Naive B cell (primary cell): ENCODE results near the gene KAZN. TPM values are rescaled to one million over a fixed set of nuclear protein-coding genes. Genes with fewer than 3 reads are reported as not detected.

Source experiments
- ATAC-seq, 2 donors: fragments of 150-1000 bp; cut with Tn5 transposase; 2 replicates each; pipeline ENCODE4 v1.10.0; 2021; ENCODE audit warnings: low read depth in 2 of 2, mild to moderate bottlenecking in 2 of 2, moderate library complexity in 2 of 2
- DNase-seq: peaks from one replicate; pipeline ENCODE4 v3.0.0; 2022
- H3K27ac Mint-ChIP-seq, 6 donors: one replicate each; pipeline ENCODE4 v1.8.0; 2020 to 2022; ENCODE audit warnings: mild to moderate bottlenecking in 6 of 6, mixed read lengths in 6 of 6, moderate library complexity in 5 of 6, inconsistent platforms in 2 of 6
- H3K27me3 Mint-ChIP-seq, 3 donors: one replicate each; pipeline ENCODE4 v1.8.0; 2021 to 2022; ENCODE audit warnings: mixed read lengths in 3 of 3, mild to moderate bottlenecking in 1 of 3
- H3K36me3 Mint-ChIP-seq, 2 donors: one replicate each; pipeline ENCODE4 v1.8.0; 2020 to 2022; ENCODE audit warnings: mixed read lengths in 2 of 2, inconsistent platforms in 1 of 2, mild to moderate bottlenecking in 1 of 2
- H3K4me1 Mint-ChIP-seq, 3 donors: one replicate each; pipeline ENCODE4 v1.8.0; 2020 to 2022; ENCODE audit warnings: mixed read lengths in 3 of 3, inconsistent platforms in 1 of 3, mild to moderate bottlenecking in 1 of 3, moderate library complexity in 1 of 3
- H3K4me3 Mint-ChIP-seq, 8 donors: one replicate each; pipeline ENCODE4 v1.8.0; 2020 to 2022; ENCODE audit warnings: mild to moderate bottlenecking in 8 of 8, mixed read lengths in 8 of 8, moderate library complexity in 8 of 8, inconsistent platforms in 2 of 8
- H3K9me3 Mint-ChIP-seq, 7 donors: one replicate each; pipeline ENCODE4 v1.8.0; 2020 to 2022; ENCODE audit warnings: mixed read lengths in 7 of 7, mild to moderate bottlenecking in 5 of 7, inconsistent platforms in 2 of 7, moderate library complexity in 1 of 7
- polyA plus RNA-seq, 6 donors: library from polyadenylated mRNA; unstranded; fragments of 300-500 nt; fragmentation: Illumina TruSeq; gene quantifications; one replicate each; pipeline ENCODE4 v1.2.3, GENCODE V29; 2021; ENCODE audit warnings: low read depth in 6 of 6

The KAZN gene
- polyA plus RNA-seq, 6 donors from 2014 or later: 0.16 TPM; not detected in 5

DNA sequence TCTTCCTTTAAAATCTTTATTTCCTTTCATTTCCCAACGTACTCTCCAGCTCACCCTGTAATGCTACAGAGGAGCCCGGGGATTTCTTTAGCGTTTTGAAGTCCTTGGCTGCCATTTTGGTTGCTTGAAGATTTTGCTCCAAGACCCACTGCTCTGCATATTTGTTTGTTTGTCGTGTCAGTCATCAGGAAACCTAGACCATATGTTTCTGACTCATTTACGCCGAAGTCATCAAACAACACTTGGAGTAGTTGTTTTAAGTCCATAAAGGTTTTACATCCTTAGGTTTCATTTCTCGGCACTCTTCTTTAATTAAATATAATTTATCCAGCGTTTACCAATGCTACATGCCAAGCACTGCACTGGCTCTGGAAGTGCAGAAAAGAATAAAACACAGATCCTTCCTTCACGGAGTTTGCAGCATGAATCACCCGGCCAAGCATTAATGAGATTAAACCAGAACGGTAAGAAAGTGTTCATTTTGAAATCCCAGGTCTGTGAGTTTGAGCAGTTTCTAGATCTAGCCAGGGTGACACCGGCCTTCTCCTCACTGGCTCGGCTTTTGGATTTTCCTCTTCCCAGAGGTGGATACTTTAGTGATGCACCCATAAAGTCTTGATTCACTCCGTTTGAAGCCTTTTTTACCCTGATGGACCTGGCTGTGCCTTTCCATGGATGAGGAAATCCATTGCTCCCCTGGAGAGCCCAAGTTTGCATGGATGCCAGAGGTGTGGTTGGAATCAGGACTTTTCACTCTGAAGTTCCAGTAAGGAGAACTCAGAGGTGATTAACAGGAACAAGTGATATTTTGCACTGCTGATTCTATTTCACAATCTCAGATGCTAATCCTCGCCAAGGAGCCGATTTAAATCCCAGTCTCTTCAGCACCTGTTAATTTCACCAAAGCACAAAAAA lies 109.3 kb downstream of the KAZN start:
- H3K27me3 Mint-ChIP-seq: no peaks in the 10 kb centered on the region
- H3K4me1 Mint-ChIP-seq: peaks cover 0 to 8% (median 2%) of the 10 kb centered on the region in 3 donors
- no peak for DNase-seq
- ATAC-seq: no peak
- H3K27ac Mint-ChIP-seq: no peak overlapping the region
- no peak overlapping the region for H3K4me3 Mint-ChIP-seq
- H3K36me3 Mint-ChIP-seq: peaks cover 6 to 7% of the 10 kb centered on the region in 2 donors
- H3K9me3 Mint-ChIP-seq: peaks cover 7 to 31% (median 8%) of the 10 kb centered on the region in 7 donors

DNA sequence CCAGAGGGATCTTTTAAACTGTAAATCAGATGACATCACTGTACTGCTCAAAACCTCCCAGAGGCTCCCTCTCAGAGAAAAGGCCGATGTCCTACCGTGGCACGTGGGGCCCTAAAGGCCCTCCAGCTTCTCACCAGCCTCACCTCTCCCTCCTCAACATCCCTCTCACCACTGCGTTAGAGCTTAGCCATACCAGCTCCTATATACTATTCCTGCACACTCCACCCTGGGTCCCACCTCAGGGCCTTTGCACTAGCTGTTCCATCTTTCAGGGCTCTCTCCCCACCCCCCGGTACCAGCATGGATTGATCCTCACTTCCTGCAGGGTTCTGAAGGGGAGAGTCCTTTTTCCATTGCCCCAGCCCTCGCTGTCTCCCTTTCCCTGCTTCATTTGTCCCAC lies 111.8 kb downstream of the KAZN start:
- DNase-seq: no peak
- no peaks in the 10 kb centered on the region for H3K27me3 Mint-ChIP-seq
- ATAC-seq: no peak
- H3K36me3 Mint-ChIP-seq: peaks cover 6 to 7% of the 10 kb centered on the region in 2 donors
- H3K4me1 Mint-ChIP-seq: peaks cover 0 to 8% (median 2%) of the 10 kb centered on the region in 3 donors
- no peak overlapping the region for H3K27ac Mint-ChIP-seq
- H3K4me3 Mint-ChIP-seq: no peak overlapping the region
- peaks cover 4 to 24% (median 7%) of the 10 kb centered on the region in 7 donors for H3K9me3 Mint-ChIP-seq

DNA sequence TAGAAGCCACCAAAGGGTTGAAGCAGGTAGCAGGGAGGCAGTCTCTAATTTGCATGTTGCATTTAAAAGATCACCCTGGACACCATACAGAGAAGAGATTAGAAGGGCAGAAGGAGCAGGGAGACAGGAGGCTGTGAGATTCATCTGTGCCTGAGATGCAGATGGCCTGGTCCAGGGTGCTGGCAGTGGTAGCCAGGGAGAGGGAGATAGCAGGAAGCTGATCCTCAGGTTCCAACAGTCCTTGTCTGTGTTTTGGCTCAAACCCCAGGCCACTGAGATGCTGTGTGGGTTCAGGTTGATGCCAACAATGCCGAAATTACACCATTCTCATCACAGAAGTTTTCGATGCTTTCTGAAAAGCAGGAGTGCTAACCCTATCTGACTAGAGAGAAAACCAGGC lies 113.7 kb downstream of the KAZN start:
- peaks cover 0 to 4% (median 0%) of the 10 kb centered on the region in 3 donors for H3K4me1 Mint-ChIP-seq
- DNase-seq: no peak

DNA sequence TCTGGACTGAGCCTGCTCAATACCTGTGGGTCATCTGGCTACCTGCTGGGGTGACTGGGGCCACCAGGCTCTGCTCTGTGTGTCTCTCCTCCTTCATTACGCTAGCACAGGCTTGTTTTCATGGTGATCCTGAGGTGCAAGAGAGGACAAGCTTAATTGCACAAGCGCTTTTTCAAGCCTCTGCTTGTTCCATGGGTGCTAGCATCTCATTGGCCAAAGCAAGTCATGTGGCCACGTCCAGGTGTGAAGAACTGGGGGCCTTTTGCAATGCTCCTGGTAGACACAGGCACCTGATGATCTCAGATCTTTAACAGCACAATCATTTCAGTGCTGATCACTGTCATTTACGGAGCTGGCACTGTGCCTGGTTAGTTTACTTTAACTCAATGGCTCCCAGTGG lies 114.6 kb downstream of the KAZN start:
- H3K9me3 Mint-ChIP-seq: peaks cover 2 to 16% (median 3%) of the 10 kb centered on the region in 7 donors
- H3K27ac Mint-ChIP-seq: no peak overlapping the region
- DNase-seq (no peak), ATAC-seq (no peak)
- H3K4me3 Mint-ChIP-seq: no peak overlapping the region
- H3K4me1 Mint-ChIP-seq: no peaks in the 10 kb centered on the region
- H3K36me3 Mint-ChIP-seq: peaks cover 0 to 6% of the 10 kb centered on the region in 2 donors
- H3K27me3 Mint-ChIP-seq: no peaks in the 10 kb centered on the region

More for the DNA sequence above, 113.7 kb downstream of the KAZN start:
- H3K4me3 Mint-ChIP-seq: peak overlapping the region in 1 of 8 donors; percentile 54
- H3K36me3 Mint-ChIP-seq: peaks cover 6% of the 10 kb centered on the region in 2 donors
- no peak for ATAC-seq
- H3K9me3 Mint-ChIP-seq: peaks cover 4 to 24% (median 5%) of the 10 kb centered on the region in 7 donors
- no peaks in the 10 kb centered on the region for H3K27me3 Mint-ChIP-seq
- H3K27ac Mint-ChIP-seq: no peak overlapping the region

DNA sequence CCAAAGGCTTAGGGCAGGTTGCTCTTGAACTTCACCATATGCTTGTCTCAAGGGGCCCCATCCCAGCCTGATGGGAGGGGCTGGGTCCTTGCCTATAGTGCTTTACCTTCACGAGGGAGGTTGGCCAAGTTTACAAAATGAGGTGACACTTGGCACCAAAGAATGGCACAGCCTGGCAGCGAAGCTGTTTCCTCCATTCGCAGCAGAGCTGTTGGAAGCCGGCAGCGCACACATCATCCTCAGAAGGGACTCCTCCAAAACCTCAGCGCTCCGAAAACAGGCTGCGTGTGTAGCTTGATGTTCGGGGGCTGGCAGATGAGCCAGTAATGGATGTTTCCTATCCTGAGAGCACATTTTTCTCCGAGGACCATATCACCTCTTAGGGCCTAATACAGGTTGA lies 116.8 kb downstream of the KAZN start:
- Mint-ChIP-seq H3K4me1 (no peaks in the 10 kb centered on the region), H3K27ac (no peak overlapping the region), H3K9me3 (peaks cover 0 to 16% (median 3%) of the 10 kb centered on the region in 7 donors), H3K4me3 (no peak overlapping the region), H3K27me3 (no peaks in the 10 kb centered on the region), H3K36me3 (peaks cover 0 to 7% of the 10 kb centered on the region in 2 donors)
- no peak for ATAC-seq
- DNase-seq: no peak

DNA sequence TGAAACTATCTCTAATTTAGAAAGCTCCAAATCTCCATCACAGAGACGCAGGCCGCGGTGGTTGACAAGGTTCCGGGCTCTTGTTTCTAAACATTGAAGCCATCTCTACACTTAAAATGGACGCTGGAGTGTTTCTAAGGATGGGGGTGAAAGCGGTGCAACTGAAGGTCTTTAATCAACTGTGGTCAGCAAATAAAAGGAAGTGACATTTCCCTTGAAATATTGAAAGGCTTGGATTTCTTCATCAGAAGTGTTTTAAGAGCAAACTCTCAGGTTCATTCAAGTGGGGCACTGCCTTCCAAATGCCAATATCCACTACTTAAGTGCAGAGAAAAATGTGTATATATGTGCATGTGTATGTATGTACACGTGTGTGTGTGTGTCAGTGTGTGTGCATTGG lies 117.3 kb downstream of the KAZN start:
- no peak for ATAC-seq
- Mint-ChIP-seq H3K4me1 (no peaks in the 10 kb centered on the region), H3K36me3 (peaks cover 0 to 7% of the 10 kb centered on the region in 2 donors), H3K27me3 (no peaks in the 10 kb centered on the region), H3K9me3 (peaks cover 0 to 13% (median 3%) of the 10 kb centered on the region in 7 donors), H3K4me3 (no peak overlapping the region), H3K27ac (no peak overlapping the region)
- no peak for DNase-seq

DNA sequence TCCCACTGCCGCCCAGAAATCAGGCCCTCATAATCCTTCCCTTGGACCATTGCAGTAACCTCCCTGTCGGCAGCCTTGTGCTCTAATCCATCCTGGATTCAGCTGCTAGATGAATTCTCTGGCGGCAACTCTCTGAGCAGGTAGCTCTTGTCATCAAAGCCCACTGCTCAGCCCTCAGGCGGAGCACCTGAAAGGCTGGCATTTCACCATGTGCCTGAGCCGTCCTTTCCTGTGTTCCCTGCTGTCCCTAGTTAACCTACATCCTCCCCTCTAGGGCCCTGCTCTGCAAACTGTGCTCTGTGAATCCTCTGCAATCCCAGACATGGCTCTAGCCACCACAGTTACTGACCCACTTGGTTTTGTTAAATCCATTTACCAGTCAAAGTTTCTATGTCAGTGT lies 118.0 kb downstream of the KAZN start:
- Mint-ChIP-seq H3K9me3 (peaks cover 0 to 13% (median 5%) of the 10 kb centered on the region in 7 donors), H3K27ac (no peak overlapping the region), H3K36me3 (peaks cover 0 to 7% of the 10 kb centered on the region in 2 donors), H3K4me1 (no peaks in the 10 kb centered on the region), H3K4me3 (no peak overlapping the region), H3K27me3 (no peaks in the 10 kb centered on the region)
- ATAC-seq (no peak), DNase-seq (no peak)

DNA sequence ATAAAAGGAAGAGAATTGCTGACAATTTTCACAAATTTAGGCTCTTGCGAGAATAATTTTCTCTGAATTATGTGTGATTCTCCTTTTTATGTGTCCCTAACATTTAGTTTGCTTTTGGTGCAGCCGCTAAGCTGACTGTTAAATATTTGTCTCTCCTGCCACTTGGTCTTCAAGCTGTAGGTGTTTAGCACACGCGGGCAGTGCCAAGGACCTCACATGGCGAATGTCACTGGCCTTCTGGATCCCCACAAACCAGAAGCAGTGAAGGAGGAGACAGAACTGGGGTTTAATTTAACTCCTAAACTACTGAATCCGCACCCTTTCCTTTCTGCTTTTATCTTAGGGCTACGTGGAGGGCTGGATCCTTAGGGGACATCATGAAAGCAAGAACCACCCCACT lies 120.0 kb downstream of the KAZN start:
- peaks cover 0 to 7% of the 10 kb centered on the region in 2 donors for H3K36me3 Mint-ChIP-seq
- no peak for DNase-seq
- no peak overlapping the region for H3K4me3 Mint-ChIP-seq

DNA sequence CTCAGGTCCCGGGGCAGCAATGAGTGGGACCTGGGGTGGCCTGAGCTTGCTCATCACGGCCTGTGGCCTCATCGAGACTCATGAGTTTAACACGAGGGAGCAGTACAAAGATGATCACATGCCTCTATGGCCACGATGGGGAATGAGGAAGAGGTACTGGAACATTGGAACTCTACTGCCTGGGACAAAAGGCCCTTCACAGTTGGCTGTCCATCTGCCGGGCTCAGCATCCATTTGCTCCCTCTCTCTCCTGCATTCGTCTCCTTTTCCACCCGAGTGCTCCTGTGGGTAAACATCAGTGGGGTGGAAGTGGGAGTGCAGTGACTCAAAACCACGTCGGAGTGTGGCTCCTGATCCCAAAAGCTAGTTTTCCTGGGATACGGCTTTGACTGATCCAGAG lies 124.9 kb downstream of the KAZN start:
- H3K9me3 Mint-ChIP-seq: peaks cover 0 to 10% (median 2%) of the 10 kb centered on the region in 7 donors
- no peaks in the 10 kb centered on the region for H3K4me1 Mint-ChIP-seq
- peaks cover 0 to 6% (median 4%) of the 10 kb centered on the region in 3 donors for H3K27me3 Mint-ChIP-seq
- H3K27ac Mint-ChIP-seq: no peak overlapping the region
- peaks cover 6 to 7% of the 10 kb centered on the region in 2 donors for H3K36me3 Mint-ChIP-seq
- no peak overlapping the region for H3K4me3 Mint-ChIP-seq
- ATAC-seq: no peak
- DNase-seq: no peak

More for the DNA sequence above, 120.0 kb downstream of the KAZN start:
- H3K9me3 Mint-ChIP-seq: peaks cover 0 to 13% (median 5%) of the 10 kb centered on the region in 7 donors
- ATAC-seq: no peak
- H3K27me3 Mint-ChIP-seq: no peaks in the 10 kb centered on the region
- no peaks in the 10 kb centered on the region for H3K4me1 Mint-ChIP-seq
- no peak overlapping the region for H3K27ac Mint-ChIP-seq

DNA sequence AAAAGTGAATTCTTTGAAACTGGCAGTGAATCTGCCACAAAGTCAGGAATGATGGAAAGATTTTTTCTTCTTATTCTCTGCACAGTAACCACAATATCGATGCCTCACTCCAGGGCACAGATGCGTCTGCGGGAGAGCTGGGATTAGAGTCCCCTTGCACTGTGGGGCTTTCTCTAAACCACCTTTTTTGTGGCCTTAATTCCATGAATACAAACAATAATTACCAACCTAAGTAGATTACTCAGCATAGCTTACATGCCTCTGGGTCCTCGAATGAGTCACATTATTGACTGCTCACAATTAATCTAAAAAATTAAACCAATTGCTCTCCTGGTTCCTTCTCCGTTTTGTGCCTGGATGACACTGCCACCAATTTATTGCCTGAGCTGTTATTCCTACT lies 125.8 kb downstream of the KAZN start:
- Mint-ChIP-seq H3K36me3 (peaks cover 3 to 6% of the 10 kb centered on the region in 2 donors), H3K4me1 (no peaks in the 10 kb centered on the region), H3K27ac (no peak overlapping the region), H3K4me3 (no peak overlapping the region), H3K27me3 (peaks cover 0 to 6% (median 4%) of the 10 kb centered on the region in 3 donors), H3K9me3 (peaks cover 0 to 7% (median 2%) of the 10 kb centered on the region in 7 donors)
- ATAC-seq (no peak), DNase-seq (no peak)

DNA sequence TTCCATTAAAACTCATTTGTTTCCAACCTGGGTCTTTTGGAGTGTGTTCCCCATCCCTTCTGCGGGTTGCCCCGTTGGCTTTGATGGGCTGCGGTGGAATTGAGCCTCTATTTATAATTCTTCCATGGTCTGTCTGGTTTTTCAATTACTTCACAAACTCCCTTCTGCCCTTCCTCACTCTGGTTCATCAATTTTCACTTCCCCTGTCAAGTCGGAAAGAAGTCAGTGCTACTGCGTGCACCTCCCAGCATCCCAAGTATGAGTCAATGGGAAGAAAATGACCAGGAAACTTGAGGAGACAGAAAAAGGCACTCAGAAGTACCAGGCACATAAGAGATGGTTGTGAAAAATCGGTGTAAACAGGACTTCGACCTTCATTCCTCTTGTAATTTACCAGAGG lies 126.2 kb downstream of the KAZN start:
- H3K4me1 Mint-ChIP-seq: no peaks in the 10 kb centered on the region
- H3K27ac Mint-ChIP-seq: no peak overlapping the region
- H3K36me3 Mint-ChIP-seq: peaks cover 0 to 6% of the 10 kb centered on the region in 2 donors
- DNase-seq (no peak), ATAC-seq (no peak)
- no peak overlapping the region for H3K4me3 Mint-ChIP-seq
- H3K9me3 Mint-ChIP-seq: peaks cover 0 to 6% (median 2%) of the 10 kb centered on the region in 7 donors
- peaks cover 0 to 6% (median 4%) of the 10 kb centered on the region in 3 donors for H3K27me3 Mint-ChIP-seq

DNA sequence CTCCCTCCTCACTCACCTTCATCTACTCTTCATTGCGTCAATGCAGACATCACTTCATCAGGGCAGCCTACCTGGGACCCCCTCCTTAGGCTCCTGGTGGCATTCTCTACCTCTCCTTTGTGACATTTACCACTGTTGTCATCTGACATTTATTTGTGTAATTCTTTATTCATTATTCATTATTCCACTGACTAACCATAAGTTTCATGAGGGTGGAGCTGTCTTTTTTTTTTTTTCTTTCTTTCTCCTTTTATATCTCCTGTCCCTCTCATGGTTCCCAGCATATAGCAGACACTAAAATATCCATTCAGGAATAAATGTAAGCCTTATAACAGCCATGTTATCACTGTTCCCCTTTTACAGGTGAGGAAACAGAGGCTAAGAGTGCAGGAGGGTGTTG lies 126.8 kb downstream of the KAZN start:
- H3K4me3 Mint-ChIP-seq: no peak overlapping the region
- DNase-seq: no peak
- peak overlapping the region in 1 of 6 donors; percentile 22 for H3K27ac Mint-ChIP-seq
- peaks cover 0 to 6% (median 4%) of the 10 kb centered on the region in 3 donors for H3K27me3 Mint-ChIP-seq
- H3K36me3 Mint-ChIP-seq: peaks cover 0 to 6% of the 10 kb centered on the region in 2 donors
- no peak for ATAC-seq
- H3K4me1 Mint-ChIP-seq: no peaks in the 10 kb centered on the region
- peaks cover 0 to 6% (median 0%) of the 10 kb centered on the region in 7 donors for H3K9me3 Mint-ChIP-seq

DNA sequence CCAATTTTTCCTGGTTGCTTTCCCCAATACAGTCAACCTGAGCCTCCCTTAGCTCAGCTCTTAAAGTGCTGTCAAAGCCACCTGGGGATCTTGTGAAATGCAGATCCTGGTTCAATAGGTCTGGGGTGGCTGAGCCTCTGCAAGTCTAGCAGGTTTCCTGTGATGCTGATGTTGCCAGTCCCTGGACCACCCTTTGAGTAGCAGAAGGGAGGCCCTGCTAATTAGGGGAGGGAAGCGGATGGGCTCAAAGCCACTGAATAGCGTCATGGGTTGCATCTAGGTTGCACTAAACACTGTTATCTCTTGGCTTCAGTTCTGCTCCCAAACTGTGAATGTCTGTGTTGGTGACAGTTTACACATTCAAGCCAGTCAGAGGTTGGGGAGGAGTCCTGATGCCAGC lies 127.2 kb downstream of the KAZN start:
- Mint-ChIP-seq H3K4me3 (no peak overlapping the region), H3K4me1 (no peaks in the 10 kb centered on the region), H3K36me3 (peaks cover 0 to 6% of the 10 kb centered on the region in 2 donors), H3K27ac (no peak overlapping the region), H3K9me3 (peaks cover 0 to 6% (median 0%) of the 10 kb centered on the region in 7 donors), H3K27me3 (peaks cover 0 to 6% (median 4%) of the 10 kb centered on the region in 3 donors)
- DNase-seq (no peak), ATAC-seq (no peak)

DNA sequence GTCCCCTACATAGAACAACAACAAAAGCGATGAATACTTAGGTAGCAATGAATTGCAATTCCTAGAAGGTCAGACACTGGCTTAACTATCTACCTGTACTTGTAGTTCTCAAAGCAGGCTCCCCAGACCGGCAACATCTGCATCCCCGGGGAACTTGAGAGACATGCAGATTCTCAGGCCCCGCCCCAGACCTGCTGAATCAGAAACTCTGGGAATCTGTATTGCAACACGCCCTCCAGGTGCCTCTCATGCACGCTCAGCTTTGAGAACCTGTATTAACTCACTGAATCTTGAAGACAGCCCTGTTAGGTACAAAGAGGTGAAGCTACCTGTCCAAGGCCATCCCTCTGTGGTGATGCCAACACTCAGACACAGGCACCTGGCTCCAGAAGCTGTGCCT lies 128.1 kb downstream of the KAZN start:
- Mint-ChIP-seq H3K4me1 (no peaks in the 10 kb centered on the region), H3K27me3 (peaks cover 0 to 6% (median 4%) of the 10 kb centered on the region in 3 donors), H3K4me3 (no peak overlapping the region), H3K9me3 (peaks cover 0 to 4% (median 0%) of the 10 kb centered on the region in 7 donors), H3K36me3 (peaks cover 0 to 6% of the 10 kb centered on the region in 2 donors), H3K27ac (no peak overlapping the region)
- DNase-seq (no peak), ATAC-seq (no peak)
